ENCODE results near the gene HIPK2. TPM values are rescaled to one million over a fixed set of nuclear protein-coding genes. Genes with fewer than 3 reads are reported as not detected.
"Not testable (repeated sequence)": the region's sequence is repeated elsewhere in the genome, so short reads cannot be mapped to it uniquely, and the experiment has no call there.

HIPK2 gene
- polyA plus RNA-seq, 2 of the 4 experiments (the other 2 are of a cell fraction): 11.3 to 12.1 TPM

DNA sequence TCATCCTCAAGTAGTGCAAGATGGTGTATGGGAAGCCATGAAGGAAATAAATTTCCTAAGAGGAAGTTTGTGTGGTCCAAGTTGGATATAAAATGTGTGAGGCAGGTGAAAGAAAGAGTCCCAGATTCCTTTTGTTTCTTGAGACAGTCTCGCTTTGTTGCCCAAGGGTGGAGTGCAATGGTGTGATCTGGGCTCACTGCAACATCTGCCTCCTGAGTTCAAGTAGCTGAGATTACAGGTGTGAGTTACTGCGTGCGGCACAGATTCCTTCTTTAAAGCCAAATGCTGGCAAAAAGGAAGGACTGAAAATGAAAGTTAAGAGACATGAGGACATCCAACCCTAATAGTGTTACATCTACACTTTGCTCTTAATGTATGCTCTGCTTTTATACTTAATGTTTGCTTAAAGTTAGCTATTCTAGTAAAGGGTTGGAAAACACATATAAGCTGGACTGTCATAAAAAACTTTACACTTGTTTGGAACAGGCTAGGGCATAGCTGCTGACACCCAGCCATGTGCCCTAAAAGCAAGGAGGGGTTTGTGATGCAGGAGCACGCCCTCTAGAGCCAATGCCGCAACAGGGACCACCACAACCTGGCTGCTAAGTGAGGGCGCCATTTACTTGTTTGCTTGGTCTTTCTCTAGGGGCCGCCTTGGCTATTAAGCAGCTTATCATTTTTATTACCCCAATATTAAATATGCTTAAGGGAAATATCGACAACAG is 219.8 kb downstream of the HIPK2 start:
- CTCF ChIA-PET: interaction anchor here (1.2 to 3.1 kb wide), 5 partner anchors 11 to 445 kb away, joined by 3 to 13 read pairs (median 3); no protein-coding TSS in a partner anchor
- DNase-seq (ENCODE audit: low read depth in 1 of 2, low spot score in 1 of 2) (no peak), FAIRE-seq (no peak), ATAC-seq (peak; percentile 23 to 36; a peak in 2 of 6 replicates)
- POLR2A ChIA-PET: no interaction called here
- WGBS (ENCODE audit: missing lambda C conversion rate): 67% methylated on average over 8 of the region's 8 CpGs
- no peak overlapping the region for H3K4me3 ChIP-seq
- no peaks in the 10 kb centered on the region for H3K9me3 ChIP-seq
- no peaks in the 10 kb centered on the region for H3K4me1 ChIP-seq
- H3K4me2 ChIP-seq: no peak overlapping the region
- TF ChIP-seq, protein P1, sequence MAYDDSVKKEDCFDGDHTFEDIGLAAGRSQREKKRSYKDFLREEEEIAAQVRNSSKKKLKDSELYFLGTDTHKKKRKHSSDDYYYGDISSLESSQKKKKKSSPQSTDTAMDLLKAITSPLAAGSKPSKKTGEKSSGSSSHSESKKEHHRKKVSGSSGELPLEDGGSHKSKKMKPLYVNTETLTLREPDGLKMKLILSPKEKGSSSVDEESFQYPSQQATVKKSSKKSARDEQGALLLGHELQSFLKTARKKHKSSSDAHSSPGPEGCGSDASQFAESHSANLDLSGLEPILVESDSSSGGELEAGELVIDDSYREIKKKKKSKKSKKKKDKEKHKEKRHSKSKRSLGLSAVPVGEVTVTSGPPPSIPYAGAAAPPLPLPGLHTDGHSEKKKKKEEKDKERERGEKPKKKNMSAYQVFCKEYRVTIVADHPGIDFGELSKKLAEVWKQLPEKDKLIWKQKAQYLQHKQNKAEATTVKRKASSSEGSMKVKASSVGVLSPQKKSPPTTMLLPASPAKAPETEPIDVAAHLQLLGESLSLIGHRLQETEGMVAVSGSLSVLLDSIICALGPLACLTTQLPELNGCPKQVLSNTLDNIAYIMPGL (CRISPR knock-in tag; IDR thresholded peaks at IDR 0.05; ENCODE audit: borderline replicate concordance): no peak
- TF ChIP-seq, protein P2, sequence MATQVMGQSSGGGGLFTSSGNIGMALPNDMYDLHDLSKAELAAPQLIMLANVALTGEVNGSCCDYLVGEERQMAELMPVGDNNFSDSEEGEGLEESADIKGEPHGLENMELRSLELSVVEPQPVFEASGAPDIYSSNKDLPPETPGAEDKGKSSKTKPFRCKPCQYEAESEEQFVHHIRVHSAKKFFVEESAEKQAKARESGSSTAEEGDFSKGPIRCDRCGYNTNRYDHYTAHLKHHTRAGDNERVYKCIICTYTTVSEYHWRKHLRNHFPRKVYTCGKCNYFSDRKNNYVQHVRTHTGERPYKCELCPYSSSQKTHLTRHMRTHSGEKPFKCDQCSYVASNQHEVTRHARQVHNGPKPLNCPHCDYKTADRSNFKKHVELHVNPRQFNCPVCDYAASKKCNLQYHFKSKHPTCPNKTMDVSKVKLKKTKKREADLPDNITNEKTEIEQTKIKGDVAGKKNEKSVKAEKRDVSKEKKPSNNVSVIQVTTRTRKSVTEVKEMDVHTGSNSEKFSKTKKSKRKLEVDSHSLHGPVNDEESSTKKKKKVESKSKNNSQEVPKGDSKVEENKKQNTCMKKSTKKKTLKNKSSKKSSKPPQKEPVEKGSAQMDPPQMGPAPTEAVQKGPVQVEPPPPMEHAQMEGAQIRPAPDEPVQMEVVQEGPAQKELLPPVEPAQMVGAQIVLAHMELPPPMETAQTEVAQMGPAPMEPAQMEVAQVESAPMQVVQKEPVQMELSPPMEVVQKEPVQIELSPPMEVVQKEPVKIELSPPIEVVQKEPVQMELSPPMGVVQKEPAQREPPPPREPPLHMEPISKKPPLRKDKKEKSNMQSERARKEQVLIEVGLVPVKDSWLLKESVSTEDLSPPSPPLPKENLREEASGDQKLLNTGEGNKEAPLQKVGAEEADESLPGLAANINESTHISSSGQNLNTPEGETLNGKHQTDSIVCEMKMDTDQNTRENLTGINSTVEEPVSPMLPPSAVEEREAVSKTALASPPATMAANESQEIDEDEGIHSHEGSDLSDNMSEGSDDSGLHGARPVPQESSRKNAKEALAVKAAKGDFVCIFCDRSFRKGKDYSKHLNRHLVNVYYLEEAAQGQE (IDR thresholded peaks at IDR 0.05): no peak
- no peak for TF ChIP-seq EHF (CRISPR knock-in tag; IDR thresholded peaks at IDR 0.05)
- no peak for TF ChIP-seq EP300 (IDR thresholded peaks at IDR 0.05)
- no peak for TF ChIP-seq ZSCAN20 (CRISPR knock-in tag; IDR thresholded peaks at IDR 0.05)
- no peak for TF ChIP-seq RFX5 (IDR thresholded peaks at IDR 0.05)
- TF ChIP-seq HDAC2 (IDR thresholded peaks at IDR 0.05): no peak
- no peak for TF ChIP-seq PHF8 (IDR thresholded peaks at IDR 0.05; ENCODE audit: borderline replicate concordance, low read depth)
- no peak for TF ChIP-seq CBX8 (IDR thresholded peaks at IDR 0.05)
- TF ChIP-seq, protein P3, sequence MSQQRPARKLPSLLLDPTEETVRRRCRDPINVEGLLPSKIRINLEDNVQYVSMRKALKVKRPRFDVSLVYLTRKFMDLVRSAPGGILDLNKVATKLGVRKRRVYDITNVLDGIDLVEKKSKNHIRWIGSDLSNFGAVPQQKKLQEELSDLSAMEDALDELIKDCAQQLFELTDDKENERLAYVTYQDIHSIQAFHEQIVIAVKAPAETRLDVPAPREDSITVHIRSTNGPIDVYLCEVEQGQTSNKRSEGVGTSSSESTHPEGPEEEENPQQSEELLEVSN (IDR thresholded peaks at IDR 0.05; ENCODE audit: borderline replicate concordance, low read depth): no peak
- no peak for TF ChIP-seq RARB (CRISPR knock-in tag; IDR thresholded peaks at IDR 0.05)
- no peak for TF ChIP-seq JUNB (IDR thresholded peaks at IDR 0.05)
- H3K27ac ChIP-seq: no peak overlapping the region

DNA sequence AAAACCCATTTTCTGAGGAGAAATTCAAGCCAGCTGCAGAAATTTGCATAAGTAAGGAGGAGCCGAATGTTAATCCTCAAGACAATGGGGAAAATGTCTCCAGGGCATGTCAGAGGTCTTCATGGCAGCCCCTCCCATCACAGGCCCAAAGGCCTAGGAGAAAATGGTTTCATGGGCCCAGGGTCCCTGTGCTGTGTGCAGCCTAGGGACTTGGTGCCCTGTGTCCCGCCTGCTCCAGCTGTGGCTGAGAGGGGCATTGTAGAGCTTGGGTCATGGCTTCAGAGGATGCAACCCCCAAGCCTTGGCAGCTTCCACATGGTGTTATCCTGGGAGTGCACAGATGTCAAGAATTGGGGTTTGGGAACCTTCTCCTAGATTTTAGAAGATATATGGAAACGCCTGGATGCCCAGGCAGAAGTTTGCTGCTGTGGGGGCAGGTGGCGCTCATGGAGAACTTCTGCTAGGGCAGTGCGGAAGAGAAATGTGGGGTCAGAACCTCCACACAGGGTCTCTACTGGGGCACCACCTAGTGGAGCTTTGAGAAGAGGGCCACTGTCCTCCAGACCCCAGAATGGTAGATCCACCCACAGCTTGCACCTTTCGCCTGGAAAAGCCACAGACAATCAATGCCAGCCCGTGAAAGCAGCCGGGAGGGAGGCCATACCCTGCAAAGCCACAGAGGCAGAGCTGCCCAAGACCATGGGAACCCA is 223.7 kb downstream of the HIPK2 start:
- H3K4me2 ChIP-seq; FAIRE-seq; H3K9me3 ChIP-seq; DNase-seq (ENCODE audit: low read depth in 1 of 2, low spot score in 1 of 2); H3K4me1 ChIP-seq; POLR2A ChIA-PET; H3K27ac ChIP-seq; ATAC-seq; H3K4me3 ChIP-seq: not testable (repeated sequence)
- 87% methylated on average over 7 of the region's 8 CpGs for WGBS (ENCODE audit: missing lambda C conversion rate)
- CTCF ChIA-PET: interaction anchor here (1.2 to 2.1 kb wide), 2 partner anchors 15 to 65 kb away, joined by 3 to 6 read pairs; no protein-coding TSS in a partner anchor

DNA sequence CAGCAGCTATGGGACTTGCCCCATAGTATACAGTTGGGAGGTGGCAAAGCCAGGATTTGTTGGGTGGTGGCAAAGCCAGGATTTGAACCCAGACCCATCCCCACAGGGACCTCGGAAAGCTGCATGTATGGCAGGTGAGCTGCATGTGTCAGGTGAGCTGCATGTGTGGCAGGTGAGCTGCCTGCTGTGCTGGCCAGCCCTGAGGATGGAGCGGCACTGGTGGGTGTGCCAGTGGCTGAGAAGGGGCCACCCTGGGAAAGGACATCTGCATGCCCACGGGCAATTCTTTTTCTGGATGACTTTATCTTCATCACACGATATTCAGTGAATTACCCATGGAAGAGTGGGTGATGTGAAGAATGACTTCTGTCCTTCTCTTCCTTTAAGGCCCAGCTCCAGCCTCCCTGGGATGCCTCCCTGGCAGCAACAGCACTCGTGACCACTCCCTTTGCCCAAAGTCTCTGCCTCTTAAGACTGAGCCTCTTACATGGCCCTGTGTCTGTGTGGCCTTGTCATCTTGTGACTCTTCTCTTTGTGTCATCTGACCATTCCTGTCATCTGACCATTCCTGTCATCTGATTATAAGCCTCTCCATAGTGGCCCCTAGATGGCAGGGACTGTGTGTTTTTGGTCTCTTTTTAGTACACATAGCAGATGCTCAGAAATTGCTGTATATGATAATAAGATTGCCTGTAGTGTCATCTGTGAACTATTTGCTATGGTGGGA is 229.3 kb downstream of the HIPK2 start:
- no peak for FAIRE-seq
- ChIA-PET CTCF (interaction anchor here (1.0 kb wide), 1 partner anchor 12 kb away, joined by 3 read pairs; no protein-coding TSS in a partner anchor), POLR2A (no interaction called here)
- H3K4me1 ChIP-seq: no peaks in the 10 kb centered on the region
- H3K4me3 ChIP-seq: no peak overlapping the region
- 49% methylated on average over 4 of the region's 5 CpGs for WGBS (ENCODE audit: missing lambda C conversion rate)
- no peak for DNase-seq (ENCODE audit: low read depth in 1 of 2, low spot score in 1 of 2)
- ATAC-seq: peak; percentile 22 to 54; a peak in 2 of 6 replicates
- no peak overlapping the region for H3K27ac ChIP-seq
- no peaks in the 10 kb centered on the region for H3K9me3 ChIP-seq
- H3K4me2 ChIP-seq: no peak overlapping the region
- no peak for TF ChIP-seq HDAC2 (IDR thresholded peaks at IDR 0.05)
- TF ChIP-seq, protein P4, sequence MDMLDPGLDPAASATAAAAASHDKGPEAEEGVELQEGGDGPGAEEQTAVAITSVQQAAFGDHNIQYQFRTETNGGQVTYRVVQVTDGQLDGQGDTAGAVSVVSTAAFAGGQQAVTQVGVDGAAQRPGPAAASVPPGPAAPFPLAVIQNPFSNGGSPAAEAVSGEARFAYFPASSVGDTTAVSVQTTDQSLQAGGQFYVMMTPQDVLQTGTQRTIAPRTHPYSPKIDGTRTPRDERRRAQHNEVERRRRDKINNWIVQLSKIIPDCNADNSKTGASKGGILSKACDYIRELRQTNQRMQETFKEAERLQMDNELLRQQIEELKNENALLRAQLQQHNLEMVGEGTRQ (IDR thresholded peaks at IDR 0.05): peak; percentile 49; the same call in 1 of the 2 replicates
- TF ChIP-seq, protein P5, sequence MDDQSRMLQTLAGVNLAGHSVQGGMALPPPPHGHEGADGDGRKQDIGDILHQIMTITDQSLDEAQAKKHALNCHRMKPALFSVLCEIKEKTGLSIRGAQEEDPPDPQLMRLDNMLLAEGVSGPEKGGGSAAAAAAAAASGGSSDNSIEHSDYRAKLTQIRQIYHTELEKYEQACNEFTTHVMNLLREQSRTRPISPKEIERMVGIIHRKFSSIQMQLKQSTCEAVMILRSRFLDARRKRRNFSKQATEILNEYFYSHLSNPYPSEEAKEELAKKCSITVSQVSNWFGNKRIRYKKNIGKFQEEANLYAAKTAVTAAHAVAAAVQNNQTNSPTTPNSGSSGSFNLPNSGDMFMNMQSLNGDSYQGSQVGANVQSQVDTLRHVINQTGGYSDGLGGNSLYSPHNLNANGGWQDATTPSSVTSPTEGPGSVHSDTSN (IDR thresholded peaks at IDR 0.05): no peak
- TF ChIP-seq PHF8 (IDR thresholded peaks at IDR 0.05; ENCODE audit: borderline replicate concordance, low read depth): no peak
- TF ChIP-seq, protein P6, sequence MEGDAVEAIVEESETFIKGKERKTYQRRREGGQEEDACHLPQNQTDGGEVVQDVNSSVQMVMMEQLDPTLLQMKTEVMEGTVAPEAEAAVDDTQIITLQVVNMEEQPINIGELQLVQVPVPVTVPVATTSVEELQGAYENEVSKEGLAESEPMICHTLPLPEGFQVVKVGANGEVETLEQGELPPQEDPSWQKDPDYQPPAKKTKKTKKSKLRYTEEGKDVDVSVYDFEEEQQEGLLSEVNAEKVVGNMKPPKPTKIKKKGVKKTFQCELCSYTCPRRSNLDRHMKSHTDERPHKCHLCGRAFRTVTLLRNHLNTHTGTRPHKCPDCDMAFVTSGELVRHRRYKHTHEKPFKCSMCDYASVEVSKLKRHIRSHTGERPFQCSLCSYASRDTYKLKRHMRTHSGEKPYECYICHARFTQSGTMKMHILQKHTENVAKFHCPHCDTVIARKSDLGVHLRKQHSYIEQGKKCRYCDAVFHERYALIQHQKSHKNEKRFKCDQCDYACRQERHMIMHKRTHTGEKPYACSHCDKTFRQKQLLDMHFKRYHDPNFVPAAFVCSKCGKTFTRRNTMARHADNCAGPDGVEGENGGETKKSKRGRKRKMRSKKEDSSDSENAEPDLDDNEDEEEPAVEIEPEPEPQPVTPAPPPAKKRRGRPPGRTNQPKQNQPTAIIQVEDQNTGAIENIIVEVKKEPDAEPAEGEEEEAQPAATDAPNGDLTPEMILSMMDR (IDR thresholded peaks at IDR 0.05): no peak

Data from A549 (cell line).